Progenitor cell of endocrine pancreas (in vitro differentiated cells): ENCODE results near the gene PAFAH2. TPM values are rescaled to one million over a fixed set of nuclear protein-coding genes. Genes with fewer than 3 reads are reported as not detected.
A peak's percentile ranks its signal among the peaks of the same experiment; 100 is the strongest.

Experiments
- DNase-seq: peaks from one replicate; pipeline ENCODE4 v3.0.0; 2021; ENCODE audit warnings: low spot score; ENCODE audit not compliant: unreplicated experiment
- H3K27ac Mint-ChIP-seq: 2 replicates; pipeline ENCODE4 v1.8.0; 2021; ENCODE audit warnings: mild to moderate bottlenecking, moderate library complexity, mixed read lengths
- H3K27me3 Mint-ChIP-seq: 2 replicates; pipeline ENCODE4 v1.8.0; 2021; ENCODE audit warnings: mixed read lengths
- H3K36me3 Mint-ChIP-seq: 2 replicates; pipeline ENCODE4 v1.8.0; 2022; ENCODE audit warnings: mixed read lengths; ENCODE audit not compliant: insufficient read depth
- H3K4me1 Mint-ChIP-seq: 2 replicates; pipeline ENCODE4 v1.8.0; 2021; ENCODE audit warnings: low read depth, mixed read lengths
- H3K4me3 Mint-ChIP-seq: 2 replicates; pipeline ENCODE4 v1.8.0; 2021; ENCODE audit warnings: low read depth, mild to moderate bottlenecking, moderate library complexity, mixed read lengths
- H3K9me3 Mint-ChIP-seq: 2 replicates; pipeline ENCODE4 v1.8.0; 2021; ENCODE audit warnings: low read depth, mixed read lengths
- total RNA-seq: library from RNA; stranded (reverse); gene quantifications from 2 replicates; pipeline ENCODE4 v1.2.1, GENCODE V29; 2021
- TF ChIP-seq, protein P1 (sequence below): fragments of 200-600 bp; sonication (generic); IDR thresholded peaks from one replicate; pipeline ENCODE4 v1.5.0; 2021; ENCODE audit warnings: antibody characterized with exemption, mild to moderate bottlenecking; ENCODE audit not compliant: unreplicated experiment

Gene PAFAH2
- total RNA-seq, 1 donor from 2014 or later: 12.8 TPM

DNA sequence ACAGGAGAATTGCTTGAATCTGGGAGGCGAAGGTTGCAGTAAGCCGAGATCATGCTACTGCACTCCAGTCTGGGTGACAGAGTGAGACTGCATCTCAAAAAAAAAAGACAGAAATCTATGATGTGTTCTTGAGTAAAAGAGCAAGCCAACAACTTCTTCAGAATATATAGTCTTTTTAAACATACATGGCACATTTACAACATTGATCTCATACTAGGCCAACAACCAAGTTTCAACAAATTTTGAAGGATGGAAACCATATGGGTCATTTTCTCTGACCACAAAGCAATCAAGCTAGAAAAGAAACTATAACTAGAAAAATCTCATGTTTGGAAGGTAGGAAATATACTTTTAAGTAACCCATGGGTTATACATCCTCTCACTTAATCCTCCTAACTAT is 38.3 kb downstream of the PAFAH2 start:
- Mint-ChIP-seq H3K27me3 (no peaks in the 10 kb centered on the region), H3K9me3 (no peaks in the 10 kb centered on the region), H3K27ac (no peak overlapping the region), H3K4me1 (no peaks in the 10 kb centered on the region), H3K36me3 (peaks cover 47% of the 10 kb centered on the region), H3K4me3 (no peak overlapping the region)
- no peak for DNase-seq
- TF ChIP-seq, protein P1, sequence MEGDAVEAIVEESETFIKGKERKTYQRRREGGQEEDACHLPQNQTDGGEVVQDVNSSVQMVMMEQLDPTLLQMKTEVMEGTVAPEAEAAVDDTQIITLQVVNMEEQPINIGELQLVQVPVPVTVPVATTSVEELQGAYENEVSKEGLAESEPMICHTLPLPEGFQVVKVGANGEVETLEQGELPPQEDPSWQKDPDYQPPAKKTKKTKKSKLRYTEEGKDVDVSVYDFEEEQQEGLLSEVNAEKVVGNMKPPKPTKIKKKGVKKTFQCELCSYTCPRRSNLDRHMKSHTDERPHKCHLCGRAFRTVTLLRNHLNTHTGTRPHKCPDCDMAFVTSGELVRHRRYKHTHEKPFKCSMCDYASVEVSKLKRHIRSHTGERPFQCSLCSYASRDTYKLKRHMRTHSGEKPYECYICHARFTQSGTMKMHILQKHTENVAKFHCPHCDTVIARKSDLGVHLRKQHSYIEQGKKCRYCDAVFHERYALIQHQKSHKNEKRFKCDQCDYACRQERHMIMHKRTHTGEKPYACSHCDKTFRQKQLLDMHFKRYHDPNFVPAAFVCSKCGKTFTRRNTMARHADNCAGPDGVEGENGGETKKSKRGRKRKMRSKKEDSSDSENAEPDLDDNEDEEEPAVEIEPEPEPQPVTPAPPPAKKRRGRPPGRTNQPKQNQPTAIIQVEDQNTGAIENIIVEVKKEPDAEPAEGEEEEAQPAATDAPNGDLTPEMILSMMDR: no peak

DNA sequence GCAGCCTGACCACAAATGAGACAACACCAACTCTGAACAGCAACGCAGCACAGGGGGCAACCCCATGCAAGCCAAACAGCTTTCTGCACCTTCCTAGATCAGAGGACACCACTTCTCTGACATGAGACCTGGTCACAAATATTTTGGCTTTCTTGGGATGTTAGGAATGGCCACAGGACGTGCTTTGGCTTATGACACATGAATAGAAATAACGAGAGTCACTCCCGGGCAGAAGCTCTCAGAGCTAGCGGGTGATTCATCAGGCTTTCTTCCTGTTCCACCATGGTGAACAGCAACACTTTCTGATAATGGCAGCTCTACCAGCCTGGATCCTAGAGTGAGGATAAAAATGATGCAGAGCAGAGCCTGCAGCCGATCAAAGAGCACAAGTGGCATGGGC is 39.4 kb downstream of the PAFAH2 start:
- no peak for DNase-seq
- H3K36me3 Mint-ChIP-seq: peaks cover 44% of the 10 kb centered on the region

GRCh38 chr1:25955553-25955952 is 42.3 kb downstream of the PAFAH2 start:
- no peaks in the 10 kb centered on the region for H3K4me1 Mint-ChIP-seq
- peaks cover 31% of the 10 kb centered on the region for H3K36me3 Mint-ChIP-seq
- no peaks in the 10 kb centered on the region for H3K9me3 Mint-ChIP-seq
- no peak overlapping the region for H3K27ac Mint-ChIP-seq
- H3K4me3 Mint-ChIP-seq: no peak overlapping the region
- no peak for DNase-seq
- no peaks in the 10 kb centered on the region for H3K27me3 Mint-ChIP-seq
- TF ChIP-seq, protein P1: no peak

More for the DNA sequence above, 39.4 kb downstream of the PAFAH2 start:
- Mint-ChIP-seq H3K4me1 (no peaks in the 10 kb centered on the region), H3K9me3 (no peaks in the 10 kb centered on the region), H3K27me3 (no peaks in the 10 kb centered on the region), H3K27ac (no peak overlapping the region), H3K4me3 (no peak overlapping the region)
- TF ChIP-seq, protein P1: no peak

- no peak for DNase-seq
- no peak overlapping the region for H3K4me3 Mint-ChIP-seq
- H3K9me3 Mint-ChIP-seq: no peaks in the 10 kb centered on the region
- H3K27me3 Mint-ChIP-seq: no peaks in the 10 kb centered on the region
- no peaks in the 10 kb centered on the region for H3K4me1 Mint-ChIP-seq
- peak overlapping the region; percentile 68 for H3K27ac Mint-ChIP-seq
- H3K36me3 Mint-ChIP-seq: peaks cover 21% of the 10 kb centered on the region
- TF ChIP-seq, protein P1: no peak
Measured at GRCh38 chr1:25954282-25954938, 43.5 kb downstream of the PAFAH2 start.

DNA sequence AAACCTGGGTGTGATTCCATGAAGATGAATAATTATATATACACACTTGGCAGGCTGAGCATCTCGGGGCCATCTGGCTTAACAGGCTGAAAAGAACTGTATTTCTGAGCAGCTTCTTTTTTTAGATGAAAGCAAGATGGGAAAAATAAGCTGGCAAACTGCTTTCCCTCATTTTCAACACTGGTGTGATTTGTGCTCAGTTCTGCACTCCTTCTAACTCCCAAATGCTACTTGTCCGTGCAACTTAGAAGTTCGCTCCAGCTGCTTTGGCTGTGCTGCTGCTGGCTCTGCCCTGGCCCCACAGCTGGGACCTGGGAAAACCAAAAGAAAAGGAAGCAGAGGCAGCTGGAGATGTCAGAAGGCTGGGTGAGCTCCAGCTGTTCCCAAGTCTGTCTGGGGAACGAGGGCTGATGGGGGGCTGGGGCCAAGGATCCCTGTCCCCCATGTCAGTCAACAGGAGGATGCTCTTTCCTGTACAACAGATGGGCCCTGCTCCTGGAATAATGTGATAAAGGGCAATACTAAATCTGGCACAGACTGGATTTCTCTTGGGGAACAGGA is 44.9 kb downstream of the PAFAH2 start:
- DNase-seq: no peak
- H3K27me3 Mint-ChIP-seq: no peaks in the 10 kb centered on the region
- H3K27ac Mint-ChIP-seq: no peak overlapping the region
- H3K4me1 Mint-ChIP-seq: no peaks in the 10 kb centered on the region
- H3K4me3 Mint-ChIP-seq: no peak overlapping the region
- no peaks in the 10 kb centered on the region for H3K9me3 Mint-ChIP-seq
- H3K36me3 Mint-ChIP-seq: peaks cover 7% of the 10 kb centered on the region
- TF ChIP-seq, protein P1: no peak
